OCI-LY1 (cell line): ENCODE results near the gene DEPDC5.

Experiments
- EZH2 ChIP-seq: fragments of 200-600 bp; sonication (generic), shearing (Covaris generic); IDR thresholded peaks from 2 replicates; pipeline ENCODE4 v1.8.0; 2017; ENCODE audit warnings: borderline replicate concordance, mixed run types, mild to moderate bottlenecking, antibody characterized with exemption, low read length, moderate library complexity, mixed read lengths
- TF ChIP-seq, protein P1 (sequence below): fragments of 200-600 bp; sonication (generic), shearing (Covaris generic); IDR thresholded peaks from 2 replicates; pipeline ENCODE4 v1.5.1; 2017; ENCODE audit warnings: mild to moderate bottlenecking, antibody characterized with exemption, low read length, moderate library complexity, mixed read lengths

DNA sequence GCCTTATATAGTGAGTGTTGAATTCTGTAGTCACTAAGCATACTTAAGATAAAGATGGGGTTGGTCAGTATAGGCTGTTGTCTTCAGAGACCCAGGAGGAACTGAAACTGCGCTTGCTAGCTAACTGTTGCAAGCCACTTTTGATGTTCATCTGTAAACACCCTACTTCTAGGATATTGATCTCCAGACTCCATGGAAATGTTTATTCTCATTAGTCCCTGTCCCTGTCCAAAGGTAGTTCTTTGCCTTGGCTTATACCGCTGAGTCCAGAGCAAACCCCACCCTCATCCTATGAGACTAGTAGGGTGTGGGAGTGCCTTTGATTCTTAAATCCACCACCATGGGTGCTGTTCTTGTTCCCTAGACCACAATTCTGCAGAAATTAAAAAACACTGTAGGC, 36.4 kb downstream of the DEPDC5 start:
- TF ChIP-seq, protein P1, sequence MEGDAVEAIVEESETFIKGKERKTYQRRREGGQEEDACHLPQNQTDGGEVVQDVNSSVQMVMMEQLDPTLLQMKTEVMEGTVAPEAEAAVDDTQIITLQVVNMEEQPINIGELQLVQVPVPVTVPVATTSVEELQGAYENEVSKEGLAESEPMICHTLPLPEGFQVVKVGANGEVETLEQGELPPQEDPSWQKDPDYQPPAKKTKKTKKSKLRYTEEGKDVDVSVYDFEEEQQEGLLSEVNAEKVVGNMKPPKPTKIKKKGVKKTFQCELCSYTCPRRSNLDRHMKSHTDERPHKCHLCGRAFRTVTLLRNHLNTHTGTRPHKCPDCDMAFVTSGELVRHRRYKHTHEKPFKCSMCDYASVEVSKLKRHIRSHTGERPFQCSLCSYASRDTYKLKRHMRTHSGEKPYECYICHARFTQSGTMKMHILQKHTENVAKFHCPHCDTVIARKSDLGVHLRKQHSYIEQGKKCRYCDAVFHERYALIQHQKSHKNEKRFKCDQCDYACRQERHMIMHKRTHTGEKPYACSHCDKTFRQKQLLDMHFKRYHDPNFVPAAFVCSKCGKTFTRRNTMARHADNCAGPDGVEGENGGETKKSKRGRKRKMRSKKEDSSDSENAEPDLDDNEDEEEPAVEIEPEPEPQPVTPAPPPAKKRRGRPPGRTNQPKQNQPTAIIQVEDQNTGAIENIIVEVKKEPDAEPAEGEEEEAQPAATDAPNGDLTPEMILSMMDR = no peak
- TF ChIP-seq EZH2 = no peak
